Cardiac muscle cell (in vitro differentiated cells and primary cell): ENCODE results near the gene ZNRF3. TPM values are rescaled to one million over a fixed set of nuclear protein-coding genes. Genes with fewer than 3 reads are reported as not detected.

Source experiments
- DNase-seq, 2 donors: peaks; one replicate each; pipeline versions ENCODE4 v3.0.0 to v3.0.0-alpha.2; 2010 to 2017; ENCODE audit warnings: low read depth in 1 of 2, low spot score in 1 of 2
- H3K27ac ChIP-seq: fragments of 200-600 bp; sonication (generic); 2 replicates; pipeline ENCODE4 v1.5.1; 2016
- H3K27me3 ChIP-seq: fragments of 200-600 bp; sonication (generic); 2 replicates; pipeline ENCODE4 v1.6.0; 2016; ENCODE audit warnings: control low read depth
- H3K36me3 ChIP-seq: fragments of 200-600 bp; sonication (generic); 2 replicates; pipeline ENCODE4 v1.5.1; 2016; ENCODE audit warnings: control low read depth
- H3K4me1 ChIP-seq: fragments of 200-600 bp; sonication (generic); 2 replicates; pipeline ENCODE4 v1.8.1; 2017; ENCODE audit warnings: low read depth, mild to moderate bottlenecking, mixed run types
- H3K4me3 ChIP-seq: fragments of 200-600 bp; sonication (generic); 2 replicates; pipeline ENCODE4 v1.5.1; 2016; ENCODE audit warnings: mild to moderate bottlenecking
- H3K9me3 ChIP-seq: fragments of 200-600 bp; sonication (generic); 2 replicates; pipeline ENCODE4 v1.5.1; 2017; ENCODE audit warnings: low read depth, mild to moderate bottlenecking, control low read depth
- CTCF ChIP-seq: IDR thresholded peaks from 2 replicates; pipeline ENCODE4 v1.5.1; 2012; ENCODE audit warnings: low read depth, mild to moderate bottlenecking, low read length
- polyA plus RNA-seq: library from polyadenylated mRNA; unstranded; fragments of >200 nt; fragmentation: Nextera tagmentation; extraction: Ambion mirVana; gene quantifications from 2 replicates; pipeline ENCODE4 v1.2.1, GENCODE V29; 2016
- total RNA-seq: library from RNA; depleted of rRNA; stranded (reverse); fragments of >200 nt; gene quantifications from 2 replicates; pipeline ENCODE4 v1.2.3, GENCODE V29; 2016

The ZNRF3 gene
- total and polyA plus RNA-seq, 2 experiments from 2014 or later: 23.8 to 40.4 TPM

- no peak for DNase-seq
- Histone ChIP-seq H3K36me3 (no peaks in the 10 kb centered on the region), H3K4me3 (no peak overlapping the region), H3K27me3 (no peaks in the 10 kb centered on the region), H3K9me3 (no peaks in the 10 kb centered on the region), H3K27ac (no peak overlapping the region), H3K4me1 (peaks cover 25% of the 10 kb centered on the region)
- no peak for TF ChIP-seq CTCF
These were observed 223.5 kb downstream of the ZNRF3 start for GRCh38 chr22:29106839-29107238.

Other genes starting within 250 kb of the ZNRF3 start
- gene TTC28, start 203.7 kb upstream of the ZNRF3 start, total RNA-seq: 57.5 and 109 TPM in 2 replicates
- 27.3 and 35.2 TPM in 2 replicates for gene TTC28, start 203.7 kb upstream of the ZNRF3 start, polyA plus RNA-seq
- gene CHEK2, start 141.8 kb upstream of the ZNRF3 start, total RNA-seq: 8.1 and 30.3 TPM in 2 replicates
- 15.0 and 28.4 TPM in 2 replicates for gene CHEK2, start 141.8 kb upstream of the ZNRF3 start, polyA plus RNA-seq
- 21.5 and 22.9 TPM in 2 replicates for gene HSCB, start 141.5 kb upstream of the ZNRF3 start, total RNA-seq
- gene HSCB, start 141.5 kb upstream of the ZNRF3 start, polyA plus RNA-seq: 14.6 and 27.0 TPM in 2 replicates
- 29.0 and 37.9 TPM in 2 replicates for gene CCDC117, start 110.9 kb upstream of the ZNRF3 start, total RNA-seq
- gene CCDC117, start 110.9 kb upstream of the ZNRF3 start, polyA plus RNA-seq: 29.1 and 35.8 TPM in 2 replicates
- gene XBP1, start 83.0 kb upstream of the ZNRF3 start, total RNA-seq: 96.8 and 174 TPM in 2 replicates
- 115 and 179 TPM in 2 replicates for gene XBP1, start 83.0 kb upstream of the ZNRF3 start, polyA plus RNA-seq
- gene C22orf31, start 178.3 kb downstream of the ZNRF3 start, total RNA-seq: not detected in 2 replicates
- not detected in 2 replicates for gene C22orf31, start 178.3 kb downstream of the ZNRF3 start, polyA plus RNA-seq
- 19.0 and 20.3 TPM in 2 replicates for gene KREMEN1, start 189.5 kb downstream of the ZNRF3 start, total RNA-seq
- gene KREMEN1, start 189.5 kb downstream of the ZNRF3 start, polyA plus RNA-seq: 18.0 and 18.1 TPM in 2 replicates